Astrocyte (in vitro differentiated cells and primary cell): ENCODE measurements around the gene PRDM10. TPM values are rescaled to one million over a fixed set of nuclear protein-coding genes. Genes with fewer than 3 reads are reported as not detected.

Source experiments
- DNase-seq: peaks from one replicate; pipeline ENCODE4 v3.0.0-alpha.2; 2010; ENCODE audit warnings: low read depth
- FAIRE-seq: peaks from 2 replicates; lab custom pipeline; 2011; peaks lifted over from hg19 to GRCh38; lab: Jason Lieb, UNC
- H2AFZ ChIP-seq: 2 replicates; pipeline ENCODE4 v1.6.0; 2012; ENCODE audit warnings: low read depth, low read length, inconsistent platforms
- H3K27ac ChIP-seq: 2 replicates; pipeline ENCODE4 v1.5.1; 2011; ENCODE audit warnings: low read depth, low read length, inconsistent platforms
- H3K27me3 ChIP-seq: 2 replicates; pipeline ENCODE4 v1.6.0; 2011; ENCODE audit warnings: low read length, inconsistent platforms; ENCODE audit not compliant: insufficient read depth
- H3K36me3 ChIP-seq: 2 replicates; pipeline ENCODE4 v1.5.1; 2011; ENCODE audit warnings: low read length, inconsistent platforms; ENCODE audit not compliant: insufficient read depth
- H3K4me1 ChIP-seq: 2 replicates; pipeline ENCODE4 v1.5.1; 2011; ENCODE audit warnings: low read length, inconsistent platforms; ENCODE audit not compliant: insufficient read depth
- H3K4me2 ChIP-seq: 2 replicates; pipeline ENCODE4 v1.6.0; 2012; ENCODE audit warnings: low read length, inconsistent platforms
- H3K4me3 ChIP-seq: 2 replicates; pipeline ENCODE4 v1.5.1; 2011; ENCODE audit warnings: low read depth, mild to moderate bottlenecking, low read length, inconsistent platforms; ENCODE audit not compliant: insufficient read depth
- H3K79me2 ChIP-seq: 2 replicates; pipeline ENCODE4 v1.6.0; 2012; ENCODE audit warnings: mild to moderate bottlenecking, low read length, inconsistent platforms; ENCODE audit not compliant: insufficient read depth
- H3K9ac ChIP-seq: 2 replicates; pipeline ENCODE4 v1.6.0; 2012; ENCODE audit warnings: mild to moderate bottlenecking, low read length, inconsistent platforms
- H3K9me3 ChIP-seq: 2 replicates; pipeline ENCODE4 v1.5.1; 2012; ENCODE audit warnings: low read depth, mild to moderate bottlenecking, low read length, inconsistent platforms; ENCODE audit not compliant: insufficient read depth
- H4K20me1 ChIP-seq: 2 replicates; pipeline ENCODE4 v1.6.0; 2012; ENCODE audit warnings: low read length, inconsistent platforms; ENCODE audit not compliant: insufficient read depth
- H3K27ac Mint-ChIP-seq: one replicate; pipeline ENCODE4 v1.8.0; 2021; ENCODE audit warnings: mild to moderate bottlenecking, mixed read lengths; ENCODE audit not compliant: unreplicated experiment
- H3K27me3 Mint-ChIP-seq: one replicate; pipeline ENCODE4 v1.8.0; 2021; ENCODE audit warnings: low read depth, mixed read lengths; ENCODE audit not compliant: unreplicated experiment
- H3K36me3 Mint-ChIP-seq: one replicate; pipeline ENCODE4 v1.8.0; 2021; ENCODE audit warnings: low read depth, mixed read lengths; ENCODE audit not compliant: unreplicated experiment
- H3K4me1 Mint-ChIP-seq: one replicate; pipeline ENCODE4 v1.8.0; 2021; ENCODE audit warnings: low read depth, mixed read lengths; ENCODE audit not compliant: unreplicated experiment
- H3K4me3 Mint-ChIP-seq: one replicate; pipeline ENCODE4 v1.8.0; 2021; ENCODE audit warnings: mild to moderate bottlenecking, moderate library complexity, mixed read lengths; ENCODE audit not compliant: unreplicated experiment
- H3K9me3 Mint-ChIP-seq: one replicate; pipeline ENCODE4 v1.8.0; 2021; ENCODE audit warnings: mild to moderate bottlenecking, mixed read lengths; ENCODE audit not compliant: unreplicated experiment
- EZH2 ChIP-seq: IDR thresholded peaks from 2 replicates; pipeline ENCODE4 v1.6.1; 2012; ENCODE audit warnings: mild to moderate bottlenecking, low read length, inconsistent platforms; ENCODE audit not compliant: insufficient read depth
- total RNA-seq: library from RNA; stranded (reverse); gene quantifications from 2 replicates; pipeline ENCODE4 v1.2.1, GENCODE V29; 2021
- TF ChIP-seq, protein P1 (sequence below): IDR thresholded peaks from 2 replicates; pipeline ENCODE4 v1.5.1; 2011; ENCODE audit warnings: low read depth, mild to moderate bottlenecking, inconsistent platforms, low read length, moderate library complexity; ENCODE audit not compliant: insufficient read depth

Gene PRDM10
- total RNA-seq, 1 donor from 2014 or later: 10.1 TPM

DNA sequence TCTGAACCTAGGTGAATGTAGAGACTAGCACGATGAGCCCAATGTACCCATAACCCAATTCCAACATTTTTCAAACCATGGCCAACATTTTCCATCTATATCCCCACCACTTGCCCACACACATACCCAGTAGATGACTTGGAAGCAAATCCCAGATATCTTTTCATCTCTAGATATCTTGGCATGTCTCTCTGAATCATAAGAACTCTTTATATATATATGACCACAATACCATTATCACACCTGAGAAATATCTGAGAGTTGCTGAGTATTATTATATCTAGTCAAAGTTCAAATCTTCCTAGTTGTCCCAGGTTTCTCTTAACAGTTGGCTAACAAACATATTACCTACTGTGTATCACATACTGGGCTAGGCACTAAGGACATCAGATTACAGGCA is 69.4 kb downstream of the PRDM10 start:
- H3K27ac Mint-ChIP-seq: no peak overlapping the region
- H3K4me3 ChIP-seq: no peak overlapping the region
- no peak overlapping the region for H3K4me2 ChIP-seq
- H3K4me1 ChIP-seq: peaks cover 8% of the 10 kb centered on the region
- no peak overlapping the region for H3K9ac ChIP-seq
- H3K27ac ChIP-seq: no peak overlapping the region
- FAIRE-seq: no peak
- peaks cover 5% of the 10 kb centered on the region for H3K36me3 Mint-ChIP-seq
- TF ChIP-seq, protein P1, sequence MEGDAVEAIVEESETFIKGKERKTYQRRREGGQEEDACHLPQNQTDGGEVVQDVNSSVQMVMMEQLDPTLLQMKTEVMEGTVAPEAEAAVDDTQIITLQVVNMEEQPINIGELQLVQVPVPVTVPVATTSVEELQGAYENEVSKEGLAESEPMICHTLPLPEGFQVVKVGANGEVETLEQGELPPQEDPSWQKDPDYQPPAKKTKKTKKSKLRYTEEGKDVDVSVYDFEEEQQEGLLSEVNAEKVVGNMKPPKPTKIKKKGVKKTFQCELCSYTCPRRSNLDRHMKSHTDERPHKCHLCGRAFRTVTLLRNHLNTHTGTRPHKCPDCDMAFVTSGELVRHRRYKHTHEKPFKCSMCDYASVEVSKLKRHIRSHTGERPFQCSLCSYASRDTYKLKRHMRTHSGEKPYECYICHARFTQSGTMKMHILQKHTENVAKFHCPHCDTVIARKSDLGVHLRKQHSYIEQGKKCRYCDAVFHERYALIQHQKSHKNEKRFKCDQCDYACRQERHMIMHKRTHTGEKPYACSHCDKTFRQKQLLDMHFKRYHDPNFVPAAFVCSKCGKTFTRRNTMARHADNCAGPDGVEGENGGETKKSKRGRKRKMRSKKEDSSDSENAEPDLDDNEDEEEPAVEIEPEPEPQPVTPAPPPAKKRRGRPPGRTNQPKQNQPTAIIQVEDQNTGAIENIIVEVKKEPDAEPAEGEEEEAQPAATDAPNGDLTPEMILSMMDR: no peak
- no peak for TF ChIP-seq EZH2
- no peaks in the 10 kb centered on the region for H3K9me3 ChIP-seq
- H3K36me3 ChIP-seq: no peaks in the 10 kb centered on the region
- H3K79me2 ChIP-seq: no peaks in the 10 kb centered on the region
- no peak for DNase-seq
- no peak overlapping the region for H2AFZ ChIP-seq
- H3K27me3 Mint-ChIP-seq: no peaks in the 10 kb centered on the region
- peaks cover 1% of the 10 kb centered on the region for H3K4me1 Mint-ChIP-seq
- H4K20me1 ChIP-seq: no peaks in the 10 kb centered on the region
- H3K9me3 Mint-ChIP-seq: no peaks in the 10 kb centered on the region
- H3K27me3 ChIP-seq: no peaks in the 10 kb centered on the region
- H3K4me3 Mint-ChIP-seq: no peak overlapping the region

DNA sequence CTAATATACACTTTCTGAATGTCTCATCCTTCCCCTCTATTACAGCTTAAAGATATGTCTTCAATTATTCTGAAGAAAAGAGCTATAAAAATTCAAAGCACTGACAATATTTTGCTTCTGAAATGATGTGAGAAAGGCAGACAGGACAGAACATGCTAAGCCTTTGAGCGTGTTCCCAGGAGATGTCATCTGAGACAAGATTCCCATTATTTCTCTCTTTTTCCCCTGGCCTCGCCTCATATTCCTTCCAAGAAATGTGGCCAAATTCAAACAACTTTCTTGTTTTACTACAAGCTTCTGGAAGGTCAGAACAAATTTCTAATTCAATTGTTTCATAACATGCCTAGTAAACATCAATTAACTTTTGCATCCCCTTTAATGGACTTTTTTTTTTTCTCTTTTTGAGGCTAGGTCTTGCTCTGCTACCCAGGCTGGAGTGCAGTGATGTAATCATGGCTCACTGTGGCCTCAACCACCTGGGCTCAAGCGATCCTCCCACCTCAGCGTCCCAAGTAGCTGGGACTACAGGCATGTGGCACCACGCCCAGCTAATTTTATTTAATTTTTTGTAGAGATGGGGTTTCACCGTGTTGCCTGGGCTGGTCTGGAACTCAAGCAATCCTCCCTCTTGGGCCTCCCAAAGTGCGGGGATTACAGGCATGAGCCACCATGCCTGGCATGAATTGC is 70.1 kb downstream of the PRDM10 start:
- peaks cover 5% of the 10 kb centered on the region for H3K36me3 Mint-ChIP-seq
- Histone ChIP-seq H3K9ac (no peak overlapping the region), H3K27ac (no peak overlapping the region), H3K4me3 (no peak overlapping the region), H3K4me2 (no peak overlapping the region), H3K36me3 (peaks cover under 1% of the 10 kb centered on the region), H3K27me3 (no peaks in the 10 kb centered on the region), H4K20me1 (no peaks in the 10 kb centered on the region), H3K9me3 (no peaks in the 10 kb centered on the region), H3K4me1 (peaks cover 8% of the 10 kb centered on the region), H2AFZ (no peak overlapping the region), H3K79me2 (no peaks in the 10 kb centered on the region)
- no peak for TF ChIP-seq EZH2
- TF ChIP-seq, protein P1: no peak
- no peak overlapping the region for H3K27ac Mint-ChIP-seq
- H3K4me3 Mint-ChIP-seq: no peak overlapping the region
- DNase-seq (no peak), FAIRE-seq (no peak)
- peaks cover 1% of the 10 kb centered on the region for H3K4me1 Mint-ChIP-seq
- no peaks in the 10 kb centered on the region for H3K27me3 Mint-ChIP-seq
- H3K9me3 Mint-ChIP-seq: no peaks in the 10 kb centered on the region

DNA sequence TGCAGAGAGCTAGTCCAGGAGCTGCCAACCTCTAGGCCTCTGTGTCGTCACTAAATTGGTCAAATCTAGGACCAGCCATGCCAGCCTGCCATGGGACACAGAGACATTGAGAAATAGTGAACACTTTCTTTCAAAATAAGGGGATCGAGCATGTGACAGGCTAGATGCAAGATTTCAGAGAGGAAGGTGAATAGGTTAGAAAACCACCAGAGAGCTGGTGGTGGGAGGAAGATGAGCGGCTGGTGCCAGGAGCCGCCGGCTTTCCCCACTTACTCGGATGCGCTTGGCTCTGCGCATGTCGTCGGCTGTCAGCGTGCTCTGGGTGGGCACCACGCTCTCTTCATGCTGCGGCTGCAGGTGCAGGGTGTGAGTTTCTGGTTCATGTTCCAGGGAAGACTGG is 71.9 kb downstream of the PRDM10 start:
- no peak overlapping the region for H3K27ac Mint-ChIP-seq
- Histone ChIP-seq H3K9ac (no peak overlapping the region), H3K4me2 (no peak overlapping the region), H3K36me3 (peaks cover 3% of the 10 kb centered on the region), H3K79me2 (no peaks in the 10 kb centered on the region), H3K27me3 (no peaks in the 10 kb centered on the region), H3K4me1 (peaks cover 8% of the 10 kb centered on the region), H4K20me1 (no peaks in the 10 kb centered on the region), H2AFZ (no peak overlapping the region), H3K4me3 (no peak overlapping the region), H3K27ac (no peak overlapping the region), H3K9me3 (no peaks in the 10 kb centered on the region)
- no peaks in the 10 kb centered on the region for H3K27me3 Mint-ChIP-seq
- TF ChIP-seq, protein P1: no peak
- no peak for TF ChIP-seq EZH2
- H3K9me3 Mint-ChIP-seq: no peaks in the 10 kb centered on the region
- peaks cover 4% of the 10 kb centered on the region for H3K36me3 Mint-ChIP-seq
- no peak for DNase-seq
- no peak overlapping the region for H3K4me3 Mint-ChIP-seq
- no peak for FAIRE-seq
- peaks cover 1% of the 10 kb centered on the region for H3K4me1 Mint-ChIP-seq
